NCI-H2107 treated with DMSO at 0.1 percent for 48 hours (cell line): ENCODE results near the gene STK10.

Source experiments
- DNase-seq: peaks from one replicate; lab custom pipeline; 2025; ENCODE audit not compliant: unreplicated experiment; lab: John Stamatoyannopoulos, UW

STK10 gene

DNA sequence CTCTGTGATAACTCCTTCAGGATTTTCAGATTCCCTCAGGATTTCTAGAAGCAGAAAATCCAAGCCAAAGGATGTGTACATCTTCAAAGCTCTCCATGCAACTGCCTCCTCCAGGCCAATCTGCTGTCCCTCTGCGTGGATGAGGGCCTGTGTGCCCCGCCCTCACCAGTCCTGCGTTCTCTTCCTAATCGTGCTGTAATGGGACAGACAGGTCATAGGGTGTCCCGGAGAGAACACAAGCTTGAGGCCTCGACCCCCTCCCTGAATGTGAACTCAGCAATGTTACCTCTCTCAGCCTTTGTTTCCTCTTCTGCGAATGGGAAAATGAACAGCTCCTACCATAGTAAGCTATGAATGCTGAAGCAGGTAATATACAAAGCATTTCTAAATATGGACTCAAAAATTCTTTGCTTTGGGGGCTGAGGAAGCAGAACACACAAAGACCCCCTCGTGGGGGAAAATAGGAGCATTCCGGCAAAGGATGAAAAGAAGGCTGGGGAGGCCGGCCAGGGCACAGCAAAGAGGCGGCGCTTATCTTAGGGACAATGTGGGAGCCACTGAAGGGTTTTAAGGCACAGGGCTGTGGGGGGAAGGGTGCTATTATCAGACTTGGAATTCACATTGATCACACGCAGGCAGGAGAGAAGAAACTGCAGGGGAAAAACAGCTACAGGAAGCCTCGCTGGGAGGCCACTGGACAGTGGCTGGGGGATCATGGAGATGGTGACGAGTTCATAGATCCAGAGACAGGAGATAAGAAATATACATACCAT lies 124.4 kb downstream of the STK10 start:
- no peak for DNase-seq

DNA sequence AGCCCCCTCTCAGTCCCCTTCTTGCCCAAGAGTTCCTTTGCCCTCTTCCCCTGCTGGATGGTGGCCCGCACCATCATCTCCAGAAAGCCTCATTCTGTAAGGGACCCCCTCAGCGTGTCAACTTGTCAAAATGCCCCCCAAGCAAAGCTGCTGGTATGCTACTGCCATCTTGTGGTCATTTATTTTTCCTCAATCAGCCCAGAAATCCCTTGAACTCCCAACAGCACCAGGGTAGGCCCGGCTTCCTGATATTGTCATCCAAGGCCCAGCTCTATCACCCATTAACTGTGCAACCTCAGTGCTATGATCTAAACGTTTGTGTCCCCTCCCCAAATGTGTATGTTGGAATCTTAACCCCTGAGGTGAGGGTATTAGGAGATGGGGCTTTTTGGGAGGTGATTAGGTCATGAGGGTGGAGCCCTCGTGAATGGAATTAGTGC lies 128.3 kb downstream of the STK10 start:
- no peak for DNase-seq

DNA sequence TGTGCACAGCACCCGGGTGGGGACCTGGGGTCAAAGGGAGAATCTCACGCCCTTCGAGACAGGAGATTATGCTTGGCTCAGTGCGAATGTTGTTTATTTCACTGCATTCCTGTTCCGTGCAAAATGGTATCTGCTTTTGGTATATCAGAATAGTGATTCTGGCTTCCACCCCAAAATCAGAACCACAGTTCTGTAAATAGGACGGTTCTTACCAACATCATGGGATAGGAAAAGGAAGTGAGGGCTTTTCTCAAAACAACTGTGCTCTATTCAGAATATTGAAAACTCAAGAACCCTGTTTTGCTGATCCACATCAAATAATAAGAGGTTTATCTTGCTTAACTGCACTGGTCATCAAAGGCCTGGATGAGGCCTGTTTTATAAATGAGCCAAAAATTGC lies 129.9 kb downstream of the STK10 start:
- no peak for DNase-seq

DNA sequence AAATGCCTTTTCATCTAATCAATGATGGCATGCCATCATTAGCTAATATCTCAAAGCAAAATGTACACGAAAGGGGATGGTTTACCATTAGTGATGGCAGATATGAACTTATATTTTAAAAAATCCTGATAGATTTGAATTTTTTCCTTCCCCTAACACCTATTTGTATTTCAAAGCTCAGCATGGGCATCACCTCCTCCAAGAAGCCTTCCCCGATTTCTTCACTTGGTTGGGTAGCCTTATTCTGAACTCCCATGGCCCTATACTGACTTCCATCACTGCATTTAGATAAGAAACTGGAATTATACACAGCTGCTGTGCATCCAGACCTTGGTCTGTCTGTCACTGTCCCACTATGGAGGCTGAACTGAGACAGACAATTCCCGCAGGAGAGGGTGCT lies 132.0 kb downstream of the STK10 start:
- DNase-seq, result no peak

DNA sequence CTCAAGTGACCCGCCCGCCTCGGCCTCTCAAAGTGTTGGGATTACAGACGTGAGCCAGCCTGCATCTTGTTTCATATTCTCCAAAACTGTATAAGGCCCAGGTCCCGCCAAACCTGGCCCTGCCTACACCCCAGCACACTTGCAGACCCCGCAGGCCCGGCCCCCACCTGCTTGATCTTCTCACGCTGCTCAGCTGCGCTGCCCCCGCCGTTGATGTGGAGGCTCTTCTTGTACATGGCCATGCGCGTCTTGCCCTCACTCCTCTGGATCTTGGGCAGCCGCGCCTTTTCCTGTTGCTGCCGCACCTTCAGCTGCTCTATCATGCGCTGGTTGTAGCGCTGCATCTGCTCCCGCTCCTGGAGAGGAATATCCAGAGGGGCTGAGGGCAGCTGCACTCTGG lies 132.6 kb downstream of the STK10 start:
- no peak for DNase-seq

DNA sequence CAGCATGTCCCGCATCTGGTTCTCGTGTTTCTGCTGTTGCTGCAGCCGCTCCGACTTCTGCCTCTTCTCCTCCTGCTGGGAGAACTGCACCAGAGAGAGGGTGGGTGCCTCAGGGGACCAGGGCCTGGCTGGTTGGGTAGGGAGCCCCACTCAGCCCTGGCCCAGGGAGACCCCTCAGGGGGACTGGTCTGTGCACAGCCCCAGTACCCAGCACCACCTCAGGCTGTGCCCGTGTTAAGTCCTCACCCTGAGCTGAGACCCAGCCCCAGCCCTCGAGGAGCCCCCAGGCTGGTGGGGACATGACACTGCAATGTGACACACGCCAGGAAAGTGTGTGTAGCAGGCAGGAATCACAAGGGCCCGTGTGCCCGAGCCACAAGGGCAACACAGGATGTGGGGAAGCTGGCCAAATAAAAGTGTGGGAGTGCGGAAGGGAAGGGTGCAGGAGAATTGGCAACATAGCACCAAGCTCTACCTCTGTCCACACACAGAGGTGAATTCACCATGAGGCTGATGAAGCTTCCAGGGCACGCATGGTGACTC lies 133.3 kb downstream of the STK10 start:
- DNase-seq, result no peak

DNA sequence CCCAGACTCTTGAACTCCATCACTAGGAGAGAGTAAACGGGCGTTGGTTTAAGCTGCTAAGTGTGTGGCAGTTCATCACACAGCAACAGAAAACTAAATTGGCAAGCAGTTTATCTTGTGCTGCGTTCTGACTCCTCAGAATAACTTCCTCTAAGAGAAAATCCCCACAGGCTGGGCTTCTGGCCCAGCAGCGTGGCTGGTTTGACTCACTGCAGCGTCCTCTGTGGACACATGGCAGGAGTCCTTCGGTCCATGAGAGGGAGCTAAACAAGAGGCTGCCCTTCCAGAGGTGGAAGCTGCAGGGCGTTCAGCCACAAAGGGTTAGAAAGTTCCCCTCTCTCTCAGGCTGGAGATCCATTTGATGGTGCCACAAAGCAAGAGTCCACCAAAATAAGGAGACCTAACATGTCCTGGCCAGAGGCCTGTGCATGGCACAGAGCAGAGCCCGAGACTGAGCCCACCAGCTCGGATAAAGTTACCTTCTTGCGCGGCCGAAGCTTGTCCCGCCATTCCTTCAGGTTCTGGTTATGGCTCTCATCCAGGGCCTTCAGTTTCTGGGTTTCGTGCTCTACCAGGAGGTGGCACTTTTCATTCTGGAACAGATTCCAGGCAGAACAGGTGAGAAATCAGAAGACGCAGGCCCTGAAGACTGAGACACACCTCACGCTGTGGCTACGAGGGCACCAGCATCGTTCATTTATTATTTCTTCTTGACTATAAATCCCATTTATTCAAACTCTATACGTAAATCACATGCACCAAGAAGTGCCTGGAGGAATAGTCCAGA lies 135.4 kb downstream of the STK10 start:
- DNase-seq, result no peak

DNA sequence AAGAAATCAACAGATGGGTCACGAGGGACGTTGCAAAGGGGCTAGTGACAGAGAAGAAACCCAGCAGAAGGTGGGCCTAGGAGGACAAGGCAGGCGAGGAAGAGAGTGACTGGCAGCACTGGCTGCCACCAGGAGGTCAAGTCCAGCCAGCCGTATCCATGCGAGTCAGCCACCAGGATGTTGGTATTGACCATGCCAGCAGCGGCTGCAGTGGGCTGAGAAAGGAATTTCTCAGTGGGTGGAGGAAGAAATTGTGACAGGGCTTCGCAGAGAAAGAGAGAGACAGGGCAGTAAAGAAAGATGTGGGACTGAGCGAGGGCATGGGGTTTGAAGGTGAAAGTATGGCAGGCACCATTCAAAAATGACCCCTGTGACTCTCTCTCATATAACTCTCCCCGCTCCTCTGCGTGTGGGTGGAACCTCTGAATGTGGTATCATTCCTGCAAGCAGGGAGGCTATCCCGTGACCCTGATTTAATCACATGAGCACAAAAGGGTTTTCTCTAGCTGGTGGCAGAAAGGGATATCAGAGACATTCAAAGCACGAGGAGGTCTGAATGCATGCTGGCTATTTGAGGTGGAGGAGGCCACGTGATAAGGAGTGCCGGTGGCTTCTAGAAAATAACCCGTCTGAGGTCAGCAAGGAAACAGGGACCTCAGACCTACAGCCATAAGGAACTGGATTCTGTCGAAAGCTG lies 136.2 kb downstream of the STK10 start:
- DNase-seq, result no peak

DNA sequence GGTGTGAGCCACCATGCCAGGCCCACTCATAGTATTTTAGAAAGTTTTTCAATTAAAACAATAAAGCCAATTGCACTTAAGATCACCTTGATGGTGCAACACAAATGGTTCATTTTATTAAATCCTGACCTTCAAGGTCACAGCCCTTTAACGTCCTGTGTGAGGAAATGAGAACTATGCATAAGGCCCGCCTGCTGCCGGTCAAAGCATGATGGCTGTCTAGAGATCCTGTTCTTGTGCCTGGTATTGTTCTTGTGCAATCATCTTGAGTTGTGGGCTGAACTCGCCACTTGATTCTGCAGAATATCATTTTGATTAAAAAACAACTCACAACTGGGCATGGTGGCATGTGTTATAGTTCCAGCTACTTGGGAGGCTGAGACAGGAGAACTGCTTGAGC lies 137.9 kb downstream of the STK10 start:
- no peak for DNase-seq

DNA sequence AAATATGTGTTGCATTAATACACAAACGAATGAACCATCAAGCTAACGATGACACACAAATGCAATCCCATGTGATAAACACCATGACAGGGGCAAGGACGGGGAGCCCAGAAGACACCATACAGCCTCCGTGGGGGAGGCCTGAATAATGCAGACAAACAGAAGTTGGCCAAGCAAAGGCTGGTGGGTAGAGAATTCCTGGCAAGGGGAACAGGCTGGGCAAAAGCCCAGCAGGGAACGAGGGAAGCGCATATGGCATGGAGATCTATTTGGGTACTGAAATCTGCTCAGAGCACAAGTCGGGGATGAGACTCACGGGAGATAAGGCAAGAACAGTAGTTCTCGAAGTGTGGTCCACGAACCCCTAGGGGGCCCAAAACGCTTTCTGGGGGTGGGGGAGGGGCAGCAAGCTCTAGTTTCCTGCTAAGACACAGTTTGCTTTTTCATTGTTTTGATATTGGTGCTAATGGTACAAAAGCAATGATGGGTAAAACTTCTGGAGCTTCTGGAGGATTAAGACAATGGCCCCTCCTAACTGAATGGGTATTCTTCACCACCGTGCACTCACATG lies 138.7 kb downstream of the STK10 start:
- DNase-seq, result no peak

DNA sequence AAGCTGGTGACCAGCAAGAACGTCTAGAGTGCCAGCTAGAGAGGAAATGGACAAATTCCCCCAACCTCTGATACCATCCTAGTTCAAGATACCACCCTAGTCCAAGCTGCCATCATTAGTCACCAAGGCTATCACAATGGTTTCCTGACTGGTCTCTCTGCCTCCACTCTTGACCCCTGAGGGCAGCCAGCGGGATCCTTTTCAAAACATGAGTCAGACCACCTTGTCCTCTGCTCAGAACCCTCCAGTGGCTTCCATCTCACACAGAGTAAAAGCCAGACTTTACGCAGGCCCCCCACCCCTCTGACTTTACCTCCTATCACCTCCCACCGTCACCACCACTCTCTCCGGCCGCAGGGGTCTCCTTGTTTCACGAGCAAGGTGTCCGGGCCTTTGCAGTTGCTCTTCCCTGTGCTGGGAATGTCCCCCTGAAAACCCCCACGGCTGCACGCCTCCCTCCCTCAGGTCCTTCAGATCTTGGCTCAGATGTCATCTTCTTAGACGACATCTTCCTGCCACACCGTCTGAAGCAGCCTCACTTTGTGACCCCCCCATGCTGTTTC lies 139.4 kb downstream of the STK10 start:
- DNase-seq, result no peak

DNA sequence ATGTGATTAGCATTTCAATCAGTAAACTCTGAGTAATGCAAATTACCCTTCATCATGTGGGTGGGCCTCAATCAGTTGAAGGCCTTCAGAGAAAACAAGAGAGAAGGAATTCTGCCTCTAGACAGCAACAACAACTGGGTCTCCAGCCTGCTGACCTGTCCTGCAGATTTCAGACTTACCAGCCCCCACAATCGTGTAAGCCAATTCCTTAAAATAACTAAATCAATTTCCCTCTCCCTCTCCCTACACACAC lies 139.9 kb downstream of the STK10 start:
- no peak for DNase-seq

DNA sequence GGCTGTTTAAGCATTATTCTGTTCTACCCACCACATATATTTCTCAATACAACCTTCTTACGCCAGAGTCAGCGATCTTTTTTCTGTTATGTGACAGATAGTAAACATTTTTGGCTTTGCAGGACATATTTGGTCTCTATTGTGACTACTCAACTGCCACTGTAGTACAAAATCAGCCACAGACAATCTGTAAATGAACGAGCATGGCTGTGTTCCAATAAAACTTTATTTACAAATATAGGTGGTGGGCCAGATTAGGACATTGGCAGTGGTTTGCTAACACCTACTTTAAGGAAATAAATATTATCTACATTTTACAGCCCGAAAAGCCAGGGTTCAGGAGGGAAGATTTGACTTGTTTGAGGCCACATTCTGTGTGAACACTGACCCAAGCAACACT lies 141.4 kb downstream of the STK10 start:
- no peak for DNase-seq

DNA sequence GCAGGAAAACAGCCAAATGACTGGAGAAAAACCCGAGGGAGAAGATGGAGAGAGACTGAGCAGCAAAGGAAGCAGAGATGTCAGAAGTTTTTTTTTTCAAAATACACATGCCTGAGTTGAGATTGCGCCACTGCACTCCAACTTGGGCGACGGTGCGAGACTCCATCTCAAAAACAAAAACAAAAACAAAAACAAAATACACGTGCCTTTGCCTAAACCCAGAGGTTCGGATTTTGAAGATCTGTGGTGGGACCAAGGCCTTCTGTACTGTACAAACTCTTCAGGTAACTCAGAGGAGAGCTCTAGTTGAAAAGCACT lies 142.8 kb downstream of the STK10 start:
- no peak for DNase-seq

DNA sequence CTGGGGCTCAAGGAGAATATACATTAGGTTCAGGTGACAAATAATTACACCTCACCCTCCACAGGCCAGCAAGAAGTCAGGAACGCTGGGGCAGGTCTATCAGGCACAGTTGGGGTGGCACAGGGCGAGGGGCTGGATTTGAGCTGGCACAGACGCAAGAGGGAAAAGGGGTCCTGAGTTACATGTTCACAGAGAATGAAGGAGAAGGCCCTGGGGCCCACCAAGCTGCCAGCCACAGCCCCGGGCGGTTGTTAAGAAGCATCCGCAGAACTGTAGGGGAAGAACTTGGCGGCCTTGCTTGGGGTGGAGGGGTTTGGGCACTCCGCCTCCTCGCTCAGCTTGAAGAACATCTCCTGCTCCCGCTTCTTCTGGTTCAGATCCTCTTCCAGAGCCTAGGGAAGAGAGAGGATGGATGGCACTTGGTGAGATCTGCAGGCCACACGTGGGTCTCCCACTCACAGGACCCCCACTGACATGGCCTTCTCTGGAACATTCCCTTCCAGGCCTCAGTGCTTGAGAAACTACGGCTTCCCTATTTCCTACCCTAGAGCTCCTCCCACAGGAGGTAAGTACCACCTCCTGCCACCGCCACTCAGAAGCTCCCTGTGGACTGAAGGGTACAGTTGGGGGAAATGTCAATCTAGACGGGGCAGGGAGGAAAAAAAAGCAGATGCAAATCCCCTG lies 143.3 kb downstream of the STK10 start:
- no peak for DNase-seq

DNA sequence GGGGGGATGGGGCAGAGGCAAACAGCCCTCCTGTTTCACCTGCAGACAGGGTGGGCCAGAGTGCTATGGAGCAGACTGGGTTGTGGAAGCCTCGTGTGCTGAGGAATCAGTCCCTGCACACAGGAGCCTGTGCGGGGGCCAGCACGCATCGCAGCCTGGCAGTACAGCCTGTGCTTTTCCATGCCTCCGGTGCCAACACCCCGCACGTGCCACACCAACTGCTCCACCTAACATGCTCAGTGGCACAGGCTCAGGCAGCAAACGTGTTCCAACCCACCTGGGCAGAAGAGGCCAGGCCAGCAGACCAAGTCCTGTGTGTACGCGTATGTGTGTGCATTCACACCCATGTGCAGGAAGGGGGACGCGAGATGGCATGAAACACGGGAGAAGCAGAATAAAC lies 144.2 kb downstream of the STK10 start:
- no peak for DNase-seq

DNA sequence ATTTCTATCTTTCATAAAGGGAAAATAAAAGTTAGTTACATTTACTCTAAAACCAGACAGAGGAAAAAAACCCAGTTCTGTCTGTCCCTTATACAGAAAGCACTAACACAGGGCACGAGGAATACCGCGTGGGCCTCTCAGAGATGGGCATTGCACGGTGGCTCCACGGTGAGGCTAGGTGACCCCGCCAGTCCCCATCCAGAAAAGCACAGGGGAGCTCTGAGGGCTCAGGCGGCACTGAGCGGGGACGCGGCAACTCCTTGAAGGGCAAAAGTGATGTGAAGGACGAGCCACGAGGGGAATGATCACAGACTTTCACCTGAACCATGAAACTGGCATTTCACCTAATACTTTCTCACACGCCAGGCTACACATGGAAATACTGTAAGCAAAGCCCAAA lies 145.8 kb downstream of the STK10 start:
- DNase-seq, result no peak

DNA sequence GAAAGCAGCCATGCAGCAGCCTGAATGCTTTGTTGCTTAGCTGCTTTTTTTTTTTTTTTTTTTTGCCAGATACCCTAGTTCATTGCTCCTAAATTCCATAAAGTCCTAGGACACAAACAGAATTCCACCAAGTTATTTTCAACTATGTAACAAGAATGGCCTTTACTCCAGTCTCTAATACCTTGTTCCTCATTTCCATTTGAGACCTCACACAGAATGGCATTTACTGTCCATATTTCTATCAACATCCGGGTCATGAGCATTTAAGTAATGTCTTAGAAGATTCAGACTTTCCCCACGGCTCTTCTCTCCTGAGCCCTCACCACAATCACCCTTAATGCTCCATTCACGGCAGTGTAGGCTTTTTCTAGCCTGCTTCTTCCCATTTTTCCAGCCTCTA lies 149.9 kb downstream of the STK10 start:
- no peak for DNase-seq

DNA sequence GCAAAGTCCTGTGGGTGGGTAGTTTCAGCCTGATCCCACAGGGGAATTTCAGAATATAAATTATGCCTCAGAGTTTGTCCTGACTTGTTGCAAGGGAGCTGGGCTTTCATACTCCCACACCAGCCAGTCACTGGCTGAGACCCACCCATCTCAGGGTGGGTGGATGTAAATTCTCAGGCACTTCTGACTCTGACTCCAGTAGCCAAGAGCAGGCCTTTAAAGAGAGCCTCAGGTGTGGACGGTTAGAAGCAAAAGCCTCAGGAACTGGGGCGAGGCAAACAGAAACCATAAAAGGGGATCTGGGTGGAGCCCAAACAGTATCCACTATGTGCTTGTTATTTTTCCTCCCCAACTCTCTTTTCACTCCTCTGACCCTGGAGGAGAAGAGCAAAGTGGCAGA lies 153.0 kb downstream of the STK10 start:
- DNase-seq, result no peak

DNA sequence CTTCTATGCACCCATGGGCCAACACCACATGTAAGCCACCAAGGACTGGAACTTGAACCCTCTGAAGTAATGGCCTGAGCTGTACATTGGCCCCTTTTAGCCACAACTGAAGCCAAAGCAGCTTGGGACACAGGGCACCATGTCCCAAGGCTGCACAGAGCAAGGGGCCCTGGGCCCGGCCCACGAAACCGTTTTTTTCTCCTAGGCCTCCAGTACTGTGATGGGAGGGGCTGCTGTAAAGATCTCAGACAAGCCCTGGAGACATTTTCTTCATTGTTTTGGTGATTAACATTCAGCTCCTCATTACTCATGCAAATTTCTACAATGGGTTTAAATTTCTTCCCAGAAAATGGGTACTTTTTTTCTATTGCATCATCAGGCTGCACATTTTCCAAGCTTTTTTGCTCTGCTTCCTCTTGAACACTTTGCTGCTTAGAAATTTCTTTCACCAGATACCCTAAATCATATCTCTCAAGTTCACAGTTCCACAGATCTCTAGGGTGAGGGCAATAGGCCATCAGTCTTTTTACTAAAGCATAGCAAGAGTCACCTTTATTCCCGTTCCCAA lies 156.0 kb downstream of the STK10 start:
- no peak for DNase-seq

DNA sequence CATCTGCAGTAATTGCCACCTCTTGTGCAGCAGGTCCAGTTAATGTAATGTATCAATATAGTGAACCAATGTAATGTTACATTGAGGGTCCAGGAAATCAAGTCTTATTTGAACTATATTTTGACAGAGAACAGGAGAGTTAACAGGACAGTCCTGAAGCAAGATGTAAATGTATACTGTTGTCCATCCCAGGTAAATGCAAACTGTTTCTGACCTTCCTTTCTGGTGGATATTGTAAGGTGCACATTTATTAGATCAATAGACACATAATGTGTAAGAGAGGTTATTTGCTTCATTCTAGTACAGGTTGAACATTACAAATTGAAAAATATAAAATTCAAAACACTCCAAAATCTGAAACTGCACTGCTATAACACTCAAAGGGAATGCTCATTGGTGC lies 158.1 kb downstream of the STK10 start:
- no peak for DNase-seq
